ENCODE measurements around the gene PMS2.
A peak's percentile ranks its signal among the peaks of the same experiment; 100 is the strongest.
"Not testable (repeated sequence)": the region's sequence is repeated elsewhere in the genome, so short reads cannot be mapped to it uniquely, and the experiment has no call there.

Gene PMS2, protein sequence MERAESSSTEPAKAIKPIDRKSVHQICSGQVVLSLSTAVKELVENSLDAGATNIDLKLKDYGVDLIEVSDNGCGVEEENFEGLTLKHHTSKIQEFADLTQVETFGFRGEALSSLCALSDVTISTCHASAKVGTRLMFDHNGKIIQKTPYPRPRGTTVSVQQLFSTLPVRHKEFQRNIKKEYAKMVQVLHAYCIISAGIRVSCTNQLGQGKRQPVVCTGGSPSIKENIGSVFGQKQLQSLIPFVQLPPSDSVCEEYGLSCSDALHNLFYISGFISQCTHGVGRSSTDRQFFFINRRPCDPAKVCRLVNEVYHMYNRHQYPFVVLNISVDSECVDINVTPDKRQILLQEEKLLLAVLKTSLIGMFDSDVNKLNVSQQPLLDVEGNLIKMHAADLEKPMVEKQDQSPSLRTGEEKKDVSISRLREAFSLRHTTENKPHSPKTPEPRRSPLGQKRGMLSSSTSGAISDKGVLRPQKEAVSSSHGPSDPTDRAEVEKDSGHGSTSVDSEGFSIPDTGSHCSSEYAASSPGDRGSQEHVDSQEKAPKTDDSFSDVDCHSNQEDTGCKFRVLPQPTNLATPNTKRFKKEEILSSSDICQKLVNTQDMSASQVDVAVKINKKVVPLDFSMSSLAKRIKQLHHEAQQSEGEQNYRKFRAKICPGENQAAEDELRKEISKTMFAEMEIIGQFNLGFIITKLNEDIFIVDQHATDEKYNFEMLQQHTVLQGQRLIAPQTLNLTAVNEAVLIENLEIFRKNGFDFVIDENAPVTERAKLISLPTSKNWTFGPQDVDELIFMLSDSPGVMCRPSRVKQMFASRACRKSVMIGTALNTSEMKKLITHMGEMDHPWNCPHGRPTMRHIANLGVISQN

DNA sequence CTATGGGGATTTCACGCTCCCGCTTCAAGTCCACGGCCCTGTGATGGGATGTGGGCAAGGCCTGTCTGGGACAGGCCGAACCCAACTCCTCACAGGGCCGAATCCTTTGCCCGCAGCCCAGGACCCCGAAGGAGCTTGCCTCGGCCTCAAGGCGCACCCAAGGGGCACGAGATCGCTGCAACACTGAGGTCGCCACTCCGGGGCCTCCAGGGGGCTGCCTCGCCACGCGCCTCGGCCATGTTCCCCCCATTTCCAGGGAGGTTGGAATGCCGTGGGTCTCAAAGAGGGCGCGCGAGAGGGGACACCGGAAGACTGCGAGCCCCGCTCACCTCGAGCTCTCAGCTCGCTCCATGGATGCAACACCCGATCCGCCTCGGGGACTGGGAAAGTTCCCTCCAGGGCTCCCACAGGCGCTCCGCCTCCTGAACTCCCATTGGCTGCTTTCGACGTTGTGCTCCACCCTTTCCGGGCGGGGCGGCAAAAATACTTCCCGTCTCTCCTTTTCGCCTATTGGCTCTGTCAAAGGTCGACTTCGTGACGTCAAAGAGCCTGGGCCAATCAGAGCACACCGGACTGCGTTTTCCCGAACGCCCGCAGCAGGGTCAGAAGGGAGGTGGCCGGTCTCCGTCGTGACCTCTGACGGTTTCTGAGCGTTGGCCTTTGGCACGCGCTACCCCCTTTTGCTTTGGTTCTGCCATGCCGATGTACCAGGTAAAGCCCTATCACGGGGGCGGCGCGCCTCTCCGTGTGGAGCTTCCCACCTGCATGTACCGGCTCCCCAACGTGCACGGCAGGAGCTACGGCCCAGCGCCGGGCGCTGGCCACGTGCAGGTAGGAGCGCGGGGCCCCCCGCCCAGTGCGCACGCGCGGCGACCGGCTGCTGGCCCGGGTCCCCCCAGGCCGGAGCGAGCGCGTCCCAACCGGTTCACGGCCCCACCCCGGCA, at the start of gene PMS2, which contains the start of gene AIMP2:
Gene PMS2 (minus strand): TSS at position 382 of the 944 bp plus-strand sequence. CDS start 30 bp downstream, at position 352.
Gene AIMP2 (plus strand): TSS at position 605 of the 944 bp plus-strand sequence. CDS start 92 bp downstream, at position 697.
- DNase-seq: peak; percentile 98

DNA sequence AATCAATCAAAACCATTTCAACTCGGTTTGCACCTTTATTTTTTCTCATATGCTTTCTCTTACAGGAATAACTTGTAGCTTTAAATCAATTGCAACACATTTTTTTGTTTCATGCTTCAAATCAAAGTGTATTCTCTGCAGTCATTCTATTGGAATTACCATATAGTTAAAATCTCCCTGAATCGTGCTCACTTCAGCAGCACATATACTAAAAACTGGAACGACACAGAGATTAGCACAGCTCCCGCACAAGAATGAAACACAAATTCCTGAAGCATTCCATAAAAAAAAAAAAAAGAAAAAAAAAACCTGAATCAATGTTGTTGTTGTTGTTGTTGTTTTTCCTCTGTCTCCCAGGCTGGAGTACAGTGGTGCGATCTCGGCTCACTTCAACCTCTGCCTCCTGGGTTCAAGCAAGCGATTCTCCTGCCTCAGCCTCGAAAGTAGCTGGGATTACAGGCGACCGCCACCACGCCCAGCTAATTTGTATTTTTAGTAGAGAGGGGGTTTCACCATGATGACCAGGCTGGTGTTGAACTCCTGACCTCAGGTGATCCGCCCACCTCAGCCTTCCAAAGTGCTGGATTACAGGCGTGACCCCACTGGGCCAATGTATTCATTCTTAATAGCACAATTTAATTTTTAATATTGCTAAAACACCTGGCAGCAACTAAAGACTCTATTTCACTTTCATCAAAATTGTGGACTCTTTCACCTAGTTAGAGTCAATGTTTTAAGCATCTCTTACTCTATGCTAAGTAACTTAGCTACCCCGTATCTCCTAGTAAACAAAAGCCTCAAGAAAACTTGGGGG, 48.7 kb upstream of the PMS2 start:
- DNase-seq: no peak

DNA sequence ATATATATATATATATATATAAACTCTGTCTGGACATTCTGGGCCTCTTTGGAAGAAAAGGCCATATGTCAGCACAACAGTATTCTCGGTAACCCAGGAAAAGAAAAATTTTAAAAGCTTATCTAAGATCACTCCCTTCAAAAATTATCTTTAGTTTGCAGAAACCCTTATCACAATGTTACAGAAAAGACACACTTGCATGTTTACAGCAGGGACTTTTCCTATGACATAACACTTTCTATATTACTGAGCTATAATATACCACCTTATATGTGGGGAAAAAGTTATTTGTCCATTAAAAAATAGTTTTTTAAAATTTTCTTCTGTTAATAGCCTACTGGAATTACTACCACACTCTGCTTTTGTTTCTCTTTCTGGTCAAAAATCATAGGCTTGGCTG, 47.8 kb upstream of the PMS2 start:
- DNase-seq: no peak

DNA sequence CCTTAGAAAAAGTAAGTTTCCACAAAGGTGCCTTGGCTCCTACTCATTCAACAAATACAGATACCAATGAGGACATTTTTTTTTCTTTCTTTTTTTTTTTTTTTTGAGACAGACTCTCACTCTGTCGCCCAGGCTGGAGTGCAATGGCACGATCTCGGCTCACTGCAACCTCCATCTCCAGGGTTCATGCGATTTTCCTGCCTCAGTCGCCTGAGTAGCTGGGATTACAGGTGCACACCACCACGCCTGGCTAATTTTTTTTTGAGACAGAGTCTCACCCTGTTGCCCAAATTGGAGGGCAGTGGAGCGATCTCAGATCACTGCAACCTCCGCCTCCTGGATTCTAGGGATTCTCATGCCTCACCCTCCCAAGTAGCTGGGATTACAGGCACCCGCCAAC, 42.3 kb upstream of the PMS2 start:
- not testable (repeated sequence) for DNase-seq

DNA sequence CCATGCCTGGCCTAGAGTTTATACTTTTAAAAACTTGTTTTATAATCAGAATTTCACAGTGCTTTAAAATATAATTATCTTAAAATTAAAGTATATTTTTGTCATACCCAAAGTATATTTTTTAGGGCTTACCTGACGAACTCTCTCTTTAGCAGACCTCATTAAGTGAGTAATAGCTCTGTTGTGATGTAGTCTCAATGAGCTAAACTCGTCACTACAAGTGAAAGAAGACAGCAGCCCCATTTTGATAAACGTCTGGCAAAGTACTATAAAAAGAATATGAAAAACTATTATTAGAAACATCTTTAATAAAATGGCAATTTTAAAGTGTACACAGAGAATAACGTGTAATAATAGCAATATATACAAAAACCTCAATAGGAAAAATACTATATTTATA, 40.9 kb upstream of the PMS2 start:
- no peak for DNase-seq

DNA sequence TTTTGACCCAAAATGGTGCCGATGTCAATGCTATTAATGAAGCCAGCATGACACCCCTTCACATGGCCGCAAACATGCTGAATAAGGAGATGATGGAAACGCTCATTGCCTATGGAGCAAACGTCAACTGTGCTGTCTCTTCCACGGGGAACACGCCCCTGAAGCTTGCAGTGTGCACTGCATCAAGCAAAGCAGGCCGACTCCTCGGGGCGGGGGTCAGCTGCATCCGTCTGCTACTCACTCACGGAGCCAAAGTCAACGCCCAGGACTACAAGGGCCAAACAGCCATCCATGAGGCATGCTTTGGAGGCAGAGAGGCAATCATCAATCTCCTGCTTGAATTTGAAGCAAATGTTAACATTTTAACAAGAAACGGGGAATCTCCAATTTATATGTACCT, 26.8 kb upstream of the PMS2 start:
- DNase-seq: no peak

DNA sequence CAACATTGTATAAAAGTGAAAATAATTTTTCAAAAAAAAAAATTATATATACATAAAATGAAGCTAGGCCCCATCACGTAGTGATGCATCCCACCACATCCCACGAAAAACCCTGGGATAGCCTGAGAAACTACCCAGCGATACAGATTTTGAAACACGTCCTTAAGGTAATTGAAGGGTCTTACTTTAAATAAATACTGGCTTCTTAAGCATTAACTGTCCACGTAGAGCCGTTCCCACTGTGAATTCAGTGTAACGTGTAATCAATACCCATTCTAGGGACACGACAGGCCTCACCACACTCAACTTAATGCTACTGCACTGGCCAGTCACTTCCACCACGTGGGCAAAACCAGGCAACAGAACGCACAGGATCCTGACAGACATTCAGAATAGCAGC, 26.3 kb upstream of the PMS2 start:
- no peak for DNase-seq

DNA sequence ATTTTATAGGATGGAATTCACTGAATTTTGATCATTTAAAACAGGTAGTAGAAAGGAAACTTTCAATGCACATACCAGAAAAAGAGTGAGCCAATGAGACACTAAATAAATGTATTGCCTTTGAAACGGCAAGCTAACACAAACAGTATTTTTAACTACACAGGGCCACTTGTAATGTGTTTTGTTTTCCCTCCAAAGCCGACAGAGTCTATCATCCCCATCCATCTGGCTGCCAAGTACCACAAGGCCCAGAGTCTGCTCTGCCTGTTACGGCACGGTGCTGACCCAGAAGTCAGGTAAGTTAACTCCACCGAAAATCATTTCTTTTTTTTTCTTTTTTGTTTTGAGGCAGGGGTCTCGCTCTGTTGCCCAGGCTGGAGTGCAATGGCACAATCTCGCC, 23.8 kb upstream of the PMS2 start:
- no peak for DNase-seq

DNA sequence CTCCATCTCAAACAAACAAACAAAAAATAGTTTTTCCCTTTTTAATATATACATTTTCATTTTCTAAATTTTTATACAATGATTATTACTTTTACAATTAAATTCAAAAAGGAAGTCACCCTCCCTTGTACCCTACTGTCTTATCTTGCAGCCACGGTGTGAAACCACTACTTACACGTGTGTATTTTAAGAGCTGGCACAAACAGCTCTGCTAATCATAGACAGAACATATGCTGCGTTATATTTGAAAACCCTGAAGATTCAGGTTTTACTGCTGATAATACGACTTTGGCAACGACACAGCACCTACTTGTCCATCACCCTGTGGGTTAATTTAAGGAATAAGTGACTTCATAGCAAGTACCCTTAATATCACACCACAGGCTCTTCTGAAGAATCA, 23.3 kb upstream of the PMS2 start:
- DNase-seq: no peak

DNA sequence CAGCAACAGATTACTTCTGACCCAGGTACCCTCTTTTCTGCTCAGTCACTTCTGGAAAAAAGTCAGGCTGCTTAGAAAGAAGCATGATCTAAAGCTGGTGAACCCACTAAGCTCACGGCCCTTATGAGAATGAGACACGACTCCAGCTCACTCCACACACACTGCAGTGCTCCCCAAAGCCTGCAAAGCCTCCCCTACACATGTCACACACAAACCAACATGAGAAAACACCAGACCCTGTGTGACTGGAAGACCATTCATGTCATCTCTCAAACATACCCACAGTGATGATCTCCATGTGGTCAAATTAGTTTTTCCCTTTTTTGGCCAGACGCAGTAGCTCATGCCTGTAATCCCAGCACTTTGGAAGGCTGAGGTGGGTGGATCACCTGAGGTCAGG, 22.7 kb upstream of the PMS2 start:
- DNase-seq: no peak

DNA sequence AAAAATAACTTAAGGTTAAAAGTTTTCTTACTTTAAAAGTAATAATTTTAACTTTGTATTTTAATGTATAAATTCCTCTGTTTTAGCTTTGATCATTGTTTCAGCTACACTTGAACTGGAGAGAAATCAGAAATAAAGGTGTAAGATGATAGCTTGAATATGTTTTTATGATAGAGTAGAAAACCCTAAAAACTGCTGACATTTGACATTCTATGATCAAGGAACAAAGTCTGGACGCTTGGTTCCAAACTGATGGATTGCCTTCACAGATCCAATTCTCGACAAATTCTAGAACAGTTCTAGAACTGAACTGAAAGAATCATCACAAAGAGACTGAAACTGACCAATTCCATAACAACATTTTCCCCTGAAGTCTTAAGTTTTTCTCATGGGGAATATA, 22.1 kb upstream of the PMS2 start, which contains the start of gene ANKRD61:
Gene ANKRD61 (plus strand): TSS at position 389 of the 400 bp plus-strand sequence. CDS start 0 bp downstream, at position 389.
- no peak for DNase-seq

DNA sequence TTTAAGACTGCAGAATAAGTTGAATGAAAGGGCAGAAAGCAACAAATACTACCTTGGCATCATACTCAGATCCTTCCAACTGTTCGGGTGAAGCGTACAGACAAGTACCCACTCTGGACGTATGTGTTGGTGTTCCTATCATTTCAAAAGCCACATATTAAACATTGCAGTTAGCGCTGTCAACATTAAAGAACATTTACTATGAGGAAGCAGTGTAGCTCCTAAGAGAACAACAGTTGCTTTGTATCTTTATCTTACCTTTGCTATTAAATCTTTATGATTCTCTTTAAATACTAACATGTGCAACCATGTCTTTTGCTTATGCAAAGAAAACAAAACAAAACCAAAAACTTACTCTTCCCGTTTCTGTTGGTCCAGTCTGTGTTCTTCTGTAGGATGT, 19.7 kb upstream of the PMS2 start:
- no peak for DNase-seq

DNA sequence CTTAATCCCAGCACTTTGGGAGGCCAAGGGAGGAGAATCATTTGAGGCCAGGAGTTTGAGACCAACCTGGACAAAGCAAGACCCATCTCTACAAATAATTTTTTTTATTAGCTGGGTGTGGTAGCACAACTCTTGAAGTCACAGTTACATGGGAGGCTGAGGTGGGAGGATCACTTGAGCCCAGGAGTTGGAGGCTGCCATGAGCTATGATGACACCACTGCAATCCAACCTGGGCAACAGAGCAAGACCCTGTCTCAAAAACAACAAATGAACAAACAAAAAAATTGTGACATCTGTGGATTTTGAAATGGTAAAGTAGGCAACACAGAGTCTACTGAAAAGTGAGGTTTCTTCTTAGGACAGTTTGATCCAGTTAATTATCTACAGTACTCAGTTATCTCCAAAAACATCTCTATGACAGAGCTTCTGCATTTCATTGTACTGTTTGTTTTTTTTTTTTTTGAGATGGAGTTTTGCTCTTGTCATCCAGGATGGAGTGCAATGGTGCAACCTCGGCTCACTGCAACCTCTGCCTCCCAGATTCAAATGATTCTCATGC, 19.0 kb upstream of the PMS2 start:
- no peak for DNase-seq

DNA sequence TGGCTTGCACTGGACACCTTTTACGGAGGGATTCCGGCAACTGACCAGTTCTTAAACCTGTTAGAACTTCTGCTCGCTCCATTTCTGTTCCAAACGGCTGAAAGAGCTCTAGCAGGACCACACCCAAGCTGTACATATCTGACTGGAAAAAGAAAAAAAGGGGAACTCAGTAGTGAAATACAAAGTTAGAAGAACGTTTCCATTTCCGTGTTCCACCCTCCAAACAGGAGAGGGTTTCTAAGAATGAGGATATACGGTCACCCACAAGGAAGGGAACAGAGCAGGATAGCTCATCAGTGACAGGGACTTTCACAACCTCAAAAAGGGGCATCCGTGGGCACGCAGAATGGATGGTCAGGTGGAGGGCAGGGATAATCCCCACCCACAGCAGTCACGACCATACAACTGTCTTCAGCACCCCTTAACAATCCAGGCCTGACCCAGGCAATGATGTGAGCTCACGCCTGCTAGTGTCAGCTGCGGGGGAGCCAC, 18.0 kb upstream of the PMS2 start:
- no peak for DNase-seq

DNA sequence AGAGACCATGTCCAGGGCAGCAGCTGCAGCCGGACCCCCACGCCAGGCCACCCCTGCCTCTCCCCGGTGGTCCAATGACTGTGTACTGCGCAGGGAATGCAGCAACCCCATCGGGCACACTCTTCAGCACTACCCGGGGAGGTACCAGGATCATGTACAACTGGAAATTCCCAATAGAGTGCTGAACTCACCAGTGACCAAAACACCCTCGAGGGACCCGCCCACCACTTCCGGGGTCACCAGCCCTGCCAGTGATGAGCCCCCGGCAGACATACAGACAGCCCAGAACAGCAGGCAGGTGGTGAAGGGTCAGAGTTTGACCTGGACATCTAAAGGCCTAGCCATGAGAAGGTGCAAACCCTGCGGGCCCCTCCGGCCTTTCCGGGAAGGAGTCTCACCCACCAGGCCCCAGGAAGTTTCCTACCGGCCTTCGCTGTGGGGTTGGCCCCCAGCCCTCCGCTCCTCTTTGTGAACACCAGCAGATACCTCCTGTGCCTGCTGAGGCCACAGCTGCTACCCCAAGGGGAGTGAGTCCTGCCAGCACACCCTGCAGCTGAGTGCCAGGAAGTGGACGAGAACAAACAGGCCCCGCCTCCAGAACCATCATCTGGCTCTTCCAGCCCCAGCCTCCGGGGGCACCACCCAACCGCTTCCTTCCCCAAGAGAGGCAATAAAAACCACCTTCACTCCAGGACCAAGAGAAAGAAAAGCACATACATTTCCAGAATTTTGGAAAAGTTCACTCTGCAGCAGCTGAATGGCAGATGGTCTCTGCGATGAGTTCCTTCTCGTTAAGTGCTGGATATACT, 17.4 kb upstream of the PMS2 start:
- no peak for DNase-seq

DNA sequence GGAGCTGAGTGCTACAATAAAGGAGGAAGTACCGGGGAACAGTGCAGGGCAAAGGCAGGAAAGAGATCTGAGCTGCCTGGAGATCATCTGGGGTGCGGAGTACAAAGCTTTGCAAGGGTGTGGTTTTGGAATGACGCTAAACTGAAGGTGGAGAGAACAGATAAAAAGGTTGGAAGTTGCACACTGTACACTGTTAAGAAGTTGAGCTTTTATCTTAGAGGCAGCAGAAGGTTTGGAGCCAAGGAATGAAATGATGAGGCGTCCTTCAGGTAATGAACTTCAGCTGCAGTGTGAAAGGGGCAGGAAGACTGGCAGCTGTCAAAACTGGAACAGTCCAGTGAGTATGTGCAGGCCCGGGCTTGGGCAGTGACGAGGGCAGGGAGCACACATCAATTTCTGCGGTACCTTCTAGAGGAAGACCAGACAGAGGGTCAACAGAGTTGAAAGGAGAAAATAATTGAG, 15.2 kb upstream of the PMS2 start:
- no peak for DNase-seq

DNA sequence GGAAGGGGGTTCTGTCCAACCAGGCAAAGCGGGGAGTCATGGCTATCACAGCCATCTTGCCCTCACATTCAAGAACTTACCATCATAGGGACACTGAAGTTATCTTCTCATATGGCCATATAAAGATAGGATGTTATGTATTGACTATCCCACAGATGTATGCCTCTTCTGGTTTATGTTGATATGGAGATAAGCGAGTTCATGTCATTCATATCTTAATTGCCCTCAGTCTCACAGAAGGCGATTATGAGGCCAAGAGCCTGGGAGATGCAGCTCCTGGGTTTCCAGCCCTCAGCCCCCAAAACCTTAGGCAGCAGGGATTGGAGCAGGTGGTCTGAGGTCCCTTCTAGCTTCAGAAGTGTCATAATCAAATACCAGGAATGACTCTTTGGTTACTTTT, 13.9 kb upstream of the PMS2 start:
- no peak for DNase-seq

DNA sequence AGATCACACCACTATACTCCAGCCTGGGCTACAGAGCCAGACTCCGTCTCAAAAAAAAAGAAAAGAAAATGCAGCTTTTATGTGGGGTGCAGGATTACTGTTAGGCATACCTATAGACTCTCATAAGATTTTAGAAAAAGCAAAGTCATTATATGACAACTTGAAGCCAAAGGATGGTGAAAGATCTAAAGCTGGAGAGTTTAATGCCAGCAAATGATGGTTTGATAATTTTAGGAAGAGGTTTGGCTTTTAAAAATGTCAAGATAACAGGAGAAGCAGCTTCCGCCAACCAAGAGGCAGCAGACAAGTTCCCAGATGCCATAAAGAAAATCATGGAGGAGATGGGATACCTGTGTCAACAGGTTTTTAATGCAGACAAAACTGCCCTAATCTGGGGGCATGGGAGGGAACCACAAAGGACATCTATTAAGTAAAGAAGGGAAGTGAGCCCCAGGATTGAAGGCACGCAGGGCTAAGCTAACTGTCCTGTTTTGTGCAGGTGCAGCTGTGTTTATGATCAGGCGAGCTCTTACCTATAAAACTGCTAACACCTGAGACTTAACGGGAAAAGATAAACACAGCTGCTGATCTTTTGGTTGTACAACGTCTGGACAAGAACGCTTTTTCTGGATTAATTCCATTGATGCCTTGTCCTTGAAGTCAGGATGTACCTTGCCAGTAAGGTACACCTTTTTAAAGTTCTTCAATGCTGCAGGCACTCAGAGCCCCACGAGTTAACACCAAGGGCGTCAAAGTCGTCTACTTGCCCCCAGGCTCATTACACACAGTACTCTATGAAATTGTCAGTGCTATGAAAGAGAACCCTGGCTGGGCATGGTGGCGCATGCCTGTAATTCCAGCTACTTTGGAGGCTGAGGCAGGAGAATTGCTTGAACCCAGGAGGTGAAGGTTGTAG, 11.8 kb upstream of the PMS2 start:
- peak; percentile 74 for DNase-seq

DNA sequence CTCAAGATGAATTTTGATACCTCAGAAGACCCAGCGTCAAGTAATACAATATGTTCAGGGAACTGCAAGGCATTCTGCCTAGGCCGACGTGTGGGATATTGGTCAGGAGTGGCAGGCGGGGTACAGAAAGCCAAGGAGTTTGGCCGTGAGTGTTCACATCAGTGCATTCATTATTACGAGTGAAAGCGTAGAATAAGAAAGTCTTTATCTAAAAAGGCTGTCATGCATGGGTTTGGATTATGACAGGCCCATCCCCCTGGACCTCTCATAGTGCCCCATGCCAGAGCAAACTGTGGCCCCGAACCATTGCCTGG, 7.8 kb upstream of the PMS2 start:
- DNase-seq: no peak

Data from NCI-H1105 treated with DMSO at 0.1 percent for 48 hours (cell line).